Mucosa of descending colon (tissue), 3 donors: ENCODE measurements around the gene ALPL. TPM values are rescaled to one million over a fixed set of nuclear protein-coding genes. Genes with fewer than 3 reads are reported as not detected.

Experiments used
- ATAC-seq: fragments of 200-7000 bp; cut with Tn5 transposase; one replicate; pipeline ENCODE4 v1.9.1; 2020; ENCODE audit warnings: mild to moderate bottlenecking, moderate library complexity
- DNase-seq, 3 donors: peaks; one replicate each; pipeline ENCODE4 v3.0.0-alpha.2; 2020
- H3K36me3 ChIP-seq: fragments of 200-600 bp; one replicate; pipeline ENCODE4 v1.8.0; 2021; ENCODE audit warnings: low read depth, mild to moderate bottlenecking
- H3K4me1 ChIP-seq: fragments of 200-600 bp; one replicate; pipeline ENCODE4 v1.8.0; 2021; ENCODE audit warnings: low read depth, mild to moderate bottlenecking
- H3K4me3 ChIP-seq: fragments of 200-600 bp; one replicate; pipeline ENCODE4 v1.8.0; 2021; ENCODE audit warnings: mild to moderate bottlenecking
- H3K9me3 ChIP-seq: fragments of 200-600 bp; one replicate; pipeline ENCODE4 v1.8.0; 2021; ENCODE audit warnings: mild to moderate bottlenecking
- CTCF ChIP-seq: fragments of 200-600 bp; IDR thresholded peaks from one replicate; pipeline ENCODE4 v1.8.0; 2022; ENCODE audit warnings: antibody characterized with exemption, mild to moderate bottlenecking
- intact Hi-C, 2 donors: fragments of 100-400 bp; cut with DNase I in 1 of 2; cut with micrococcal nuclease in 1 of 2; formaldehyde crosslinking; loops; one replicate each; pipeline versions ENCODE4 v1.11.0 to v1.11.1; 2022; cut with DNase I, micrococcal nuclease
- total RNA-seq, 3 donors: library from RNA; stranded (reverse); fragmentation: NEBNext Ultra II Directional in 2 of 3; extraction: Animal tissue kit (Norgen Biotek cat#: 25700) in 2 of 3; gene quantifications; one replicate each; pipeline versions ENCODE4 v1.2.1 to v1.2.4, GENCODE V29; 2021 to 2023
- donor health status: DM: no; HTN: no; CAD: no; lungs with moderate emphysema.
- donor health status: DM: no; HTN: no; CAD: no.
- donor health status: DM: no; HTN: yes; CAD: no.

The ALPL gene
- total RNA-seq, 3 donors from 2014 or later, result 0.82 to 2.7 (median 0.90) TPM

- no peaks in the 10 kb centered on the region for H3K9me3 ChIP-seq
- TF ChIP-seq CTCF, result no peak
- peaks cover 5% of the 10 kb centered on the region for H3K4me1 ChIP-seq
- no peak overlapping the region for H3K4me3 ChIP-seq
- intact Hi-C loops, result no loop called here
- DNase-seq (no peak), ATAC-seq (no peak)
- H3K36me3 ChIP-seq, result no peaks in the 10 kb centered on the region
Observed at GRCh38 chr1:21590934-21591333, 81.7 kb downstream of the ALPL start.

- Histone ChIP-seq H3K4me3 (no peak overlapping the region), H3K36me3 (no peaks in the 10 kb centered on the region), H3K4me1 (no peaks in the 10 kb centered on the region), H3K9me3 (no peaks in the 10 kb centered on the region)
- intact Hi-C loops, result no loop called here
- TF ChIP-seq CTCF, result no peak
- ATAC-seq (no peak), DNase-seq (no peak)
Observed at GRCh38 chr1:21592086-21592865, 83.1 kb downstream of the ALPL start.

- Histone ChIP-seq H3K36me3 (no peaks in the 10 kb centered on the region), H3K9me3 (no peaks in the 10 kb centered on the region), H3K4me3 (no peak overlapping the region), H3K4me1 (no peaks in the 10 kb centered on the region)
- no peak for TF ChIP-seq CTCF
- intact Hi-C loops, result no loop called here
- no peak for DNase-seq
- no peak for ATAC-seq
Observed at GRCh38 chr1:21593231-21593630, 84.0 kb downstream of the ALPL start.

GRCh38 chr1:21594501-21594900 is 85.3 kb downstream of the ALPL start:
- no peak for ATAC-seq
- Histone ChIP-seq H3K36me3 (no peaks in the 10 kb centered on the region), H3K4me3 (no peak overlapping the region), H3K9me3 (no peaks in the 10 kb centered on the region), H3K4me1 (no peaks in the 10 kb centered on the region)
- intact Hi-C loops, result no loop called here
- DNase-seq, result no peak
- TF ChIP-seq CTCF, result no peak

- Histone ChIP-seq H3K4me1 (no peaks in the 10 kb centered on the region), H3K36me3 (no peaks in the 10 kb centered on the region), H3K9me3 (no peaks in the 10 kb centered on the region), H3K4me3 (no peak overlapping the region)
- TF ChIP-seq CTCF, result peak; percentile 31
- peak; percentile 48 for ATAC-seq
- intact Hi-C loops, result no loop called here
- peak in 2 of 3 donors; percentile 60 to 69 for DNase-seq
Observed at GRCh38 chr1:21594935-21595897, 86.0 kb downstream of the ALPL start.
